T47D (cell line): ENCODE data around the gene KCNQ1.

Experiments
- DNase-seq, 2 experiments: peaks; one replicate each; pipeline versions ENCODE4 v3.0.0 to v3.0.0-alpha.2; 2011 to 2012; ENCODE audit warnings: low read depth in 1 of 2, low spot score in 1 of 2
- JUND ChIP-seq: IDR thresholded peaks from 2 replicates; pipeline ENCODE4 v1.6.1; 2012; ENCODE audit warnings: low read depth
- in situ Hi-C: cut with HindIII; loops from 2 replicates; pipeline ENCODE4 v1.10.0; 2016; ENCODE audit warnings: low sequenced_read_pairs, low pct_unique_long_range_greater_than_20kb

The KCNQ1 gene

DNA sequence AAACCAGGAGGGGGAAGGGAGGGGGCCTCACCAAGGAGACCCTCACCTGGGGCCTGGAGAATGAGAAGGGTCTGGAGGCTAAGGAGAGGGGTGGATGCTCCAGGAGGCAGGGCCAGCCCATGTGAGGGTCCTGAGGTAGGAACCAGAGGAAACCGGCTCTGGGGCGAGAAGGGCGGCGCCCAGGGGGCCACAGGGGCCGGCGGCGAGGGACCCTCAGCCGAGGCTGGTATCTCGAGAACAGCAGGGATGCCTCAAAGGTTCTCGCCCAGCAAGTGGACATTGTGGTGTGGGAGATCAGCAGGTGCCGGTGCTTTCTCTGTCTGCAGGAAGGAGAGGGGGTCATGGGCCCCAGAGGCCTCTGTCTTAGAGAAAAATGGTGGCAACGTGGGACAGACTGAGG lies 392.8 kb downstream of the KCNQ1 start:
- in situ Hi-C loops: no loop called here
- no peak for DNase-seq
- TF ChIP-seq JUND: no peak

DNA sequence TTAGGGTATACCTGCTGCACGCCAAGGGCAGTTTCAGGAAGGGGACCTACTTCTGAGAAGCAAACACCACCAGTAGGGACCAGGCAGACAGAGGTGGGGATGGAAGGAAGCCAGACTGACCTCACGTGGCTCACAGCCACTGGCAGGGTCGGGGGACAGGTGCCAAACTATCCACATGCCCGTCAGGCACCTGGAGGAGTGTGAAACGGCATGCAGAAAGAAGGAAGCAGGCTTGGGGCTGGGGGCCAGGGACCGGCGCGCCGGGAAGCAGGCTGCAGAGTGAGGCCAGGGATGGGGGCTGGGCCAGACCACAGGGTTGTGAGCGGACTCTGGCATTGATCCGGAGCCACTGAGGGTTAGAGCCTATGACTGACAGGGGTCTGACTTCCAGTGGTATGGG lies 393.3 kb downstream of the KCNQ1 start:
- in situ Hi-C loops: no loop called here
- no peak for TF ChIP-seq JUND
- DNase-seq: no peak

DNA sequence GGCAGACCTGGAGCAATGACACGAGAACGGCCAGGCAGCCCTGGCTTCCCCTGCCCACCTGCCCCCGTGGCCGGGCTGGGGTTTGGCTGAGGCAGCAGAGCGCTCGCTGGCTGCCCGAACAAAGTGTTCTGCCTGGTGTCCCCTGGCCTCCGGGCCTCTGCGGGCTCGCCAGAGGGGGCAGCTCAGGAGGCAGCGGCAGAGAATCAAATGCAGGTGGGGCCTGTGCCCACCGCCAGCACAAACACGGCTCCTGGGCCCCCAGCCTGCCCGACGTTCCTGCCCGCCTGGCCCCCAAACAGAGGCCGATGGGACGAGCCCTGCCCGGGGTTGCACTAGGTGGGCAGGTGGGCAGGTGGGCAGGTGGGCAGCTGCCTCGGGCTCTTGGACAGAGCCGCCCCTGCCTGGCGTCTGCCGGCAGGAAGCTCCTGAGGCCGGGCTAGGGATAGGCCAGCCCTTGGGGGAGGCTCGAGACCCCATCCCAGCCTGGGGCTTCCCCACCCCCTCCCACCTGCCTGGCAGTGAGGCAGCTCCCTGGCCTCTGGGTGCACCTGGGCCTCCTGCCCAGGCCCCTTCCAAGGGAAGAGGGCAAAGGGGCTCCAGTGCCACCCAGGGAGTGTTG lies 394.0 kb downstream of the KCNQ1 start:
- TF ChIP-seq JUND: no peak
- in situ Hi-C loops: no loop called here

DNA sequence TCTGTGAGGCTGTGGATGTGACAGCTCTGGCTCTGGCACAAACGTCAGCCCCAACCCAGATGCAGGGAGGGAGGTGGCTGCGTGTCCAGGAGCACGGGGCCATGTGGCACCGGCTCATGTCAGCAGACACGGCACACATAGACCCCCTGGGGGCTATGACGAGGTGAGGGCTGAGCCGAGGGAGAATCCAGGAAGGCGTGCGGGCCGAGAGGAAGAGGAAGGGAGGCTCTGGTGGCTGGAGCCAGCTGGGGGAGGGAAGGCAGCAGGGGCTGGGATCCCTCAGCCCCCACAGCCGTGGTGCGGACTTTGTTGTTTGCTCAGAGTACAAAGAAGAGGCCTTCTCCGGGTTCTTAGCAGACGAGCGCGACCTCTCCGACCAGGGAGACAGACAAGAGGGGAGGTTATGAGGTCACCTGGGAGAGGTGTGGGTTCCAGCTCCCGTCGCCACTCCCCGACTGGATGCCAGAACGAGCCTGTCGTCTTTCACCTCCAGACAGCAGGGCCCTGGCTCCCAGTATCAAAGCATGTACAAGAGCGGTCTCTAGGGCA lies 394.7 kb downstream of the KCNQ1 start:
- in situ Hi-C loops: no loop called here
- DNase-seq: no peak
- no peak for TF ChIP-seq JUND

More for the DNA sequence above, 394.0 kb downstream of the KCNQ1 start:
- no peak for DNase-seq

DNA sequence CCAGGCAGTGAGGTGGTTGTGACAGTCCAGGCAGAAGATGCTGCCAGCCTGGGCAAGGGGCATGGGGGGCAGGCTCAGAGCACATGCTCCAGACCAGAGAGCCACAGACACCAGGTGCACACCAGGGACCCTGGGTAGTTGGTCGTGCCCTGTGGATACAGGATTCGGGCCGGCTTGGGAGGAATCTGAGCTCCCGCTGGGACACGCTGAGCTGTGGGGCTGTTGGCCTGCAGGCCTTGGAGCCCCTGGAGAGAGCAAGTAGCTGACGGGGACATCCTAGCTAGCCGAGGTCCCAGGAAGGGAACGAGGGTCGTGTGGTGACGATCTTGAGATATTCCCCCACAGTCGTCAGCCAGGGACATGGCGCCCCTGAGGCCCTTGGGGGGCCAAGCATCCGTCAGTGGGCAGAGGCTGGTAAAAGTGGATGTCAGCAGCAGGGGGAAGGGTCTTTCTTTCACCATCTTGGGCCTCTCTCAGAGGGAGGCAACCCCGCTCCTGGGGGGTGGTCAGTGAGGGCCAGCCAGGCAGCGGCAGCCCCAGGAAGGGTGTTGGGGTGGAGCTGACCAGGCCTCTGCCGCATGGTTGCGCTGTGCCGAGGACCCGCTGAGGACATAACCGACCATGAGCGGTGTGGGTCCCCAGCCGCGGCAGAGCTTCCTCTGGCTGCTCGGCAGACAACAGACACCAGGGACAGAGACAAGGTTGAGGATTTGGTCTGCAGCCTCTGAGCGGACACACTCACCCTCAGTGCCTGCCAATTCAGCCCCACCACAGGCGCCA lies 396.8 kb downstream of the KCNQ1 start:
- no peak for DNase-seq
- no peak for TF ChIP-seq JUND
- in situ Hi-C loops: no loop called here

DNA sequence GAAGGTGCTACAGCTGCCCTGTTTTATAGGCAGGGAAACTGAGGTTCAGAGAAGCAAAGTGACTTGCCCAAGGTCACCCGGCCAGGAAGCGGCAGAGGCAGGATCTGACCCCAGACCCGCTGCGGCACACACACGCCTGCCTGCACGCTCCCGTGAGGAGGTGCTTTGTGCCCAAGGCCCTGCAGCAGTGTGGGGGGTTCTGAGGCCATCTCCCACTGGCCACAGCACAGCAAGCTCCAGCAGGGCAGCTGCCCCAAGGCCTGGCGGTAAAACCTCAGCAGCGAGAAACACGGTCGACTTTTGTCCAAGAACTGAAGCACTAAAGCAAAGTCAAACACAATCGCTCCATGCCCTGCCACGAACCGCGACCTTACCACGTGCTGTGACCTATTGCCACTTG lies 398.1 kb downstream of the KCNQ1 start:
- in situ Hi-C loops: no loop called here
- no peak for DNase-seq
- no peak for TF ChIP-seq JUND

DNA sequence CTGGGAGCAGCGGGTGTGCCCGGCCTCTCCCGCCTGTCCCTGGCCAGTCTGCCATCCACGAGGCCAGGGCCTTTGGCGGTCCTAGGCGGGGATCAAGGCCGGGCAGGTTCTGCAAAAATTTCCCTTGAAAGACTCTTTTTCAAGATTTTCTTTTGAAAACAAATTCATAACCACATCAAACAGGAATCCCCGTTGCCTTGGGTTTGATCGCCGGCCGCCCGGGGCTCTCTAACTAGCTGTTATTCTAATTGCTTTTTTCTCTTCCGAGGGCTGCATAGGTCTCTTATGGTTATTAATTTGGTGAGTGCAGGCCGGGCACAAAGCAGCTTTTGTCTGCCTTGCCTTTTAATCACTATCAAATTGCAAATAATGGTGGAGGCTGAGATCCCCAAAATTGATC lies 398.7 kb downstream of the KCNQ1 start:
- TF ChIP-seq JUND: no peak
- no peak for DNase-seq
- in situ Hi-C loops: no loop called here

DNA sequence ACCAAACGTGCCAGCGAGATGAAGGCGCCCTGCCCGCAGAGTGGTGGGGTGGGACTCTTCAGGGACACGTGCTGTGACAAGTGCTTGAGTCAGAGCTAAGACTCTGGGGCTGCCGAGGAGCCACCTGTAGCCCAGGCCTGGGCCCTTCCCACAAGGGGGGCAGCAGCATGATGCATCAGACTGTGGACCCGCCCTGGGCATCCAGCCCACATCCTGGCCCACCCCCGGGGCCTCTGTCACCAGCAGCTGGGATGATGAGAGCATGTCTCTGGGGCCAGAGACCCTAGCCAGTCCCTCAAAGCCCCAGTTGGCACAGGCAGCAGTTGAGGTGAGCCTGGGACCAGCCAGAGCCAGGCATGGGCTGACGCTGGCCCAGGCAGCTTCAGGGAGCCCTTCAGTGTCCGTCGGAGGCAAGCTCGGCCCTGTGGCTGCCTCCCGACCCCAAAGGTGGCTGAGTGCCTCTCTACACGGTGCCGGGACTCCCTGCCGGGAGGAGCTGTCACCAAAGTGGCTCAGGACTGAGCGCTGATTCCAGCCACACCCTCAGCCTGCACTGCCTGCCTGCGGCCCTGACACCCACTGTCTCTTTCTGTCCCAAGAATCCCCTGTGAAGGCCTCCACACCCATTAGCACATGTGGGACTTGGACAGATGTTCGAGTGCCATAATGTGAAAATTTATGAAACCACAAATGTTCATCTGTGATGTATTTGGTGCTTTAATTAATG lies 399.5 kb downstream of the KCNQ1 start:
- TF ChIP-seq JUND: no peak
- DNase-seq: no peak
- in situ Hi-C loops: no loop called here

DNA sequence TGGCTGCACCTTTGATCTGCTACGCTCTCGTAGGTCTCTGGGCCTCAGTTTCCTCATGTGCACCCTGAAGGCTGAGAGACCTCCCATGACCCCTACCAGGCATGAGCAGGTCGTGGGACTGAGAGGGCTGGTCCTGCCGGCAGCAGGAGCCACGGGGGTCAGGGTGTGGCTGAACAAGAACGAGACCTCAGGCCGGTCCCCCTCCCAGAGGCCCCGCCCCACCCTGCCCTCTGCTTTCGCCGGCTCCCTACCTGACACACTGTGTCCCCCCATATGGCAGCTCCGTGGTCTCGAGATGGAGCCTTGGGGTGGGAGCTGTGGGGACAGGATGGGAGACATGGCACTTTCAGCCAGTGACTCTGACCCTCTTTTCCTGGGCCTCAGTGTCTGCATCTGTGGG lies 400.2 kb downstream of the KCNQ1 start:
- no peak for DNase-seq
- TF ChIP-seq JUND: no peak
- in situ Hi-C loops: no loop called here

DNA sequence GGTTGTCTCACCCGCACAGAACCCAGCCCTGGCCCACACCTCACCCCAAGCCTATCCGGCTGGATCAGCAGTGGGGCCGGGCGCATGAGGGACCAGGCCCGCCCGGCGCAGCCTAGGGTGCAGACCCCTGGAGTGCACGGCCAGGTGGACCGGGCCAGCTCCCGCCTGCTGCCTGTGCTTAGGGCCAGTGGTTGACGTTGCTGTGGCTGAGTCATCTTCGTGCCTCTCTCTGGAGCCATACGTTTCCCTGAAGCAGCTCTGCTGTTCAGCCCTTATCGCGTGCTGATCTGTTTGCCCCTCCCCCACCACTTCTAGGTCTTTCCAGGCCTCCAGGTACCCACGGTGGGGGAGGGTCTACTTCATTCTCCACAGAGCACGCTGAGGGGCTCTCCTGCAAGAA lies 401.2 kb downstream of the KCNQ1 start:
- no peak for DNase-seq
- TF ChIP-seq JUND: no peak
- in situ Hi-C loops: no loop called here

DNA sequence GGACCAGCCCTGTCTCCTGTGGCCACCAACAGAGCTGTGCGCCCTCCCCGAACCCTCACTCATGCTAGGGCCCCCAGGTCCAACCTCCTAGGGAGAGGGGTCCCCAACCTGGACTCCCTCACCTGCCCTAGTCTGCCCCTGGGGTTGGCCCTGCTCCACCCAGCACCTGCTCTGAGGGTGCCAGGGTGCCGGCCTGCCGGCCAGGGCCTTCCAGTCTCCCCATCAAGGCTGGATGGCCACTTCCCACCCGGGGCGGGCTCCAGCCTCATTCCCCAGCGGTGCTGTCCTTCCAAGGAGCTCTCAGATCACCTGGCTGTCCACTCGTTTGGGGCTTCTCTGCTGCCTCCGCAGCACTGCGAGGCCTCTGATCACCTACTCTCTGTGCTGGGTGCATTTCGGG lies 401.7 kb downstream of the KCNQ1 start:
- in situ Hi-C loops: no loop called here
- TF ChIP-seq JUND: no peak
- DNase-seq: no peak

DNA sequence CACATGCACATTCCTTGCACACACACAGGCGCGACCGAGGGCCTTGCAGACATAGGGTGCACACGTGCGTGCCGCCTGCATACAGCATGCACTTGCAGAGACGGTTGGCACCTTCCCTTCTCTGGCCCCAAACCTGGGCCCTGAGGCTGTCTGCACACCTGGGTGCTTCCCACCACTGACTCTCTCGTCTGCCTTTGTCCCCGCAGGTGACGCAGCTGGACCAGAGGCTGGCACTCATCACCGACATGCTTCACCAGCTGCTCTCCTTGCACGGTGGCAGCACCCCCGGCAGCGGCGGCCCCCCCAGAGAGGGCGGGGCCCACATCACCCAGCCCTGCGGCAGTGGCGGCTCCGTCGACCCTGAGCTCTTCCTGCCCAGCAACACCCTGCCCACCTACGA lies 402.8 kb downstream of the KCNQ1 start:
- in situ Hi-C loops: no loop called here
- DNase-seq: no peak
- no peak for TF ChIP-seq JUND

DNA sequence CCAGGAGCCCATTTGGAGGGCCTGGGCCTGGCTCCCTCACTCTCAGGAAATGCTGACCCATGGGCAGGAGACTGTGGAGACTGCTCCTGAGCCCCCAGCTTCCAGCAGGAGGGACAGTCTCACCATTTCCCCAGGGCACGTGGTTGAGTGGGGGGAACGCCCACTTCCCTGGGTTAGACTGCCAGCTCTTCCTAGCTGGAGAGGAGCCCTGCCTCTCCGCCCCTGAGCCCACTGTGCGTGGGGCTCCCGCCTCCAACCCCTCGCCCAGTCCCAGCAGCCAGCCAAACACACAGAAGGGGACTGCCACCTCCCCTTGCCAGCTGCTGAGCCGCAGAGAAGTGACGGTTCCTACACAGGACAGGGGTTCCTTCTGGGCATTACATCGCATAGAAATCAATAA lies 403.7 kb downstream of the KCNQ1 start:
- in situ Hi-C loops: no loop called here
- no peak for TF ChIP-seq JUND

More for the DNA sequence above, 403.7 kb downstream of the KCNQ1 start:
- no peak for DNase-seq
